K562 (cell line): ENCODE results near the gene ST6GALNAC2. TPM values are rescaled to one million over a fixed set of nuclear protein-coding genes. Genes with fewer than 3 reads are reported as not detected.

Source experiments
- AFF1 ChIP-seq, 2 experiments: fragments of 450-650 bp; IDR thresholded peaks; 2 replicates each; pipeline ENCODE4 v1.6.1; 2018; ENCODE audit warnings: mild to moderate bottlenecking in 2 of 2, low read depth in 1 of 2; ENCODE audit not compliant: partially characterized antibody in 2 of 2
- CBX3 ChIP-seq, 2 experiments: IDR thresholded peaks; 1 replicate in 1 of 2; 2 replicates in 1 of 2; pipeline ENCODE4 v1.6.1; 2012; ENCODE audit warnings: inconsistent platforms in 2 of 2, low read length in 2 of 2, borderline replicate concordance in 1 of 2, control low read depth in 1 of 2
- CTCF ChIP-seq, 3 experiments: IDR thresholded peaks in 2 of 3; conservative IDR thresholded peaks in 1 of 3; 2 replicates each; pipeline ENCODE4 v1.5.1; 2011 to 2012; ENCODE audit warnings: low read length in 3 of 3, mild to moderate bottlenecking in 3 of 3, control low read depth in 2 of 3, improper control_type of control experiment in 1 of 3, inconsistent platforms in 1 of 3, low read depth in 1 of 3, mixed read lengths in 1 of 3, moderate library complexity in 1 of 3; ENCODE audit not compliant: insufficient read depth in 2 of 3
- EP300 ChIP-seq: IDR thresholded peaks from 2 replicates; pipeline ENCODE4 v1.6.1; 2012; ENCODE audit warnings: low read length, improper control_type of control experiment
- ESRRA ChIP-seq: fragments of 450-650 bp; IDR thresholded peaks from 2 replicates; pipeline ENCODE4 v1.6.1; 2014; ENCODE audit warnings: low read depth, mild to moderate bottlenecking, moderate library complexity, borderline replicate concordance
- GTF2F1 ChIP-seq: IDR thresholded peaks from 2 replicates; pipeline ENCODE4 v1.6.1; 2011; ENCODE audit warnings: low read depth, low read length, improper control_type of control experiment
- KDM4B ChIP-seq, 2 experiments: fragments of 450-650 bp in 1 of 2; sonication (generic) in 1 of 2; IDR thresholded peaks; 2 replicates each; pipeline ENCODE4 v1.6.1; 2016 to 2017; ENCODE audit warnings: borderline replicate concordance in 2 of 2, antibody characterized with exemption in 1 of 2, low read depth in 1 of 2, mild to moderate bottlenecking in 1 of 2
- KLF13 ChIP-seq: fragments of 450-650 bp; IDR thresholded peaks from 2 replicates; pipeline ENCODE4 v1.6.1; 2016; ENCODE audit warnings: missing genetic modification characterization, low read depth, mild to moderate bottlenecking, missing compliant biosample characterization, moderate library complexity, borderline replicate concordance
- MAX ChIP-seq: sonication (generic); formaldehyde crosslinking; IDR thresholded peaks from 2 replicates; pipeline ENCODE4 v1.9.0; 2022; ENCODE audit warnings: mild to moderate bottlenecking, missing genetic modification reagents
- OTX1 ChIP-seq: fragments of 450-650 bp; formaldehyde crosslinking; IDR thresholded peaks from 2 replicates; pipeline ENCODE4 v1.4.0; 2022; ENCODE audit warnings: mild to moderate bottlenecking
- POLR2A ChIP-seq: fragments of 450-650 bp; conservative IDR thresholded peaks from 2 replicates; pipeline ENCODE4 v1.6.1; 2016
- RB1 ChIP-seq: fragments of 450-650 bp; IDR thresholded peaks from 2 replicates; pipeline ENCODE4 v1.6.1; 2017; ENCODE audit warnings: low read depth, mild to moderate bottlenecking
- TBP ChIP-seq: optimal IDR thresholded peaks from 2 replicates; pipeline ENCODE3; 2011; ENCODE audit warnings: low read depth, low read length, improper control_type of control experiment
- TEAD1 ChIP-seq, 2 experiments: fragments of 450-650 bp in 1 of 2; sonication (generic) in 1 of 2; formaldehyde crosslinking; IDR thresholded peaks; 2 replicates each; pipeline versions ENCODE4 v1.4.0 to v1.8.0; 2020 to 2022; ENCODE audit warnings: mild to moderate bottlenecking in 2 of 2, missing genetic modification reagents in 1 of 2
- ZBTB43 ChIP-seq: sonication (generic); formaldehyde crosslinking; IDR thresholded peaks from 2 replicates; pipeline ENCODE4 v1.8.0; 2023; ENCODE audit warnings: mild to moderate bottlenecking, missing genetic modification reagents
- ZNF165 ChIP-seq: fragments of 250-450 bp; sonication (Bioruptor Pico); IDR thresholded peaks from 2 replicates; pipeline ENCODE4 v1.4.0; 2020; ENCODE audit warnings: borderline replicate concordance
- ZNF354B ChIP-seq: fragments of 250-450 bp; sonication (Bioruptor Pico); IDR thresholded peaks from 2 replicates; pipeline ENCODE4 v1.4.0; 2020
- ZNF511 ChIP-seq: sonication (generic); formaldehyde crosslinking; IDR thresholded peaks from 2 replicates; pipeline ENCODE4 v1.8.0; 2022; ENCODE audit warnings: mild to moderate bottlenecking, missing genetic modification reagents
- ZNF561 ChIP-seq: fragments of 450-650 bp; formaldehyde crosslinking; conservative IDR thresholded peaks from 2 replicates; pipeline ENCODE4 v1.4.0; 2020; ENCODE audit warnings: mild to moderate bottlenecking, moderate library complexity
- polyA plus RNA-seq, 8 experiments: library from polyadenylated mRNA; depleted of rRNA in 4 of 8; stranded (reverse) in 5 of 8; unstranded in 3 of 8; fragments of >200 nt; fragmentation: Nextera tagmentation in 2 of 8; fragmentation: Illumina TruSeq in 1 of 8; extraction: Ambion mirVana in 2 of 8; extraction: Trizol in 1 of 8; gene quantifications; 2 replicates each; pipeline versions ENCODE4 v1.2.1 to v1.2.3, GENCODE V29; 2011 to 2014; ENCODE audit warnings: inconsistent platforms in 1 of 8, missing spikeins in 1 of 8
- total RNA-seq, 7 experiments: library from RNA; depleted of rRNA in 6 of 7; stranded (reverse); fragments of >200 nt in 6 of 7; fragmentation: Illumina TruSeq in 2 of 7; extraction: Trizol in 2 of 7; gene quantifications; 2 replicates each; pipeline versions ENCODE4 v1.2.1 to v1.2.3, GENCODE V29; 2011 to 2021; ENCODE audit warnings: low replicate concordance in 1 of 7

Gene ST6GALNAC2
- total and polyA plus RNA-seq, 9 of the 15 experiments (the other 6 are each of a cell fraction or from before 2014, with no cell fraction given), result 0.18 TPM; not detected in 8

- TF ChIP-seq AFF1 (IDR thresholded peaks at IDR 0.05; ENCODE audit: low read depth in 1 of 2, partially characterized antibody in 2 of 2), result peak in 1 of 2 experiments; percentile 82
- TF ChIP-seq KDM4B (IDR thresholded peaks at IDR 0.05; ENCODE audit: borderline replicate concordance in 2 of 2, low read depth in 1 of 2), result no peak
- TF ChIP-seq ZNF561 (CRISPR knock-in tag), result 0 out of 2 replicates have a peak, but pooled peaks have one; percentile 8
- TF ChIP-seq EP300, result no peak; the same call in 1 of the 2 replicates
- peak; percentile 61 for TF ChIP-seq RB1
- TF ChIP-seq TBP, result peak; percentile 98
- TF ChIP-seq TEAD1 (CRISPR knock-in tag; IDR thresholded peaks at IDR 0.05), result peak; percentile 3 to 63; a peak in 1 of 4 replicates
- TF ChIP-seq KLF13 (tag), result peak; percentile 62; the same call in 1 of the 2 replicates
- peak; percentile 41; the same call in 1 of the 2 replicates for TF ChIP-seq ZNF511 (CRISPR knock-in tag)
- peak; percentile 74 to 84 (median 75) for TF ChIP-seq CTCF (IDR thresholded peaks at IDR 0.05 in 2 of 3, conservative IDR thresholded peaks at IDR 0.05 in 1 of 3; ENCODE audit: insufficient read depth in 2 of 3, low read depth in 1 of 3, low read length in 3 of 3)
- peak; percentile 88; the same call in 1 of the 2 replicates for TF ChIP-seq GTF2F1
- TF ChIP-seq ESRRA, result peak; percentile 82
- peak; percentile 99 for TF ChIP-seq POLR2A
- TF ChIP-seq CBX3 (IDR thresholded peaks at IDR 0.05; ENCODE audit: borderline replicate concordance in 1 of 2, low read length in 2 of 2), result peak in 1 of 2 experiments; percentile 74; a peak in 2 of 3 replicates
- TF ChIP-seq OTX1 (CRISPR knock-in tag), result peak; percentile 57; the same call in 1 of the 2 replicates
- peak; percentile 96 for TF ChIP-seq MAX (CRISPR knock-in tag)
- TF ChIP-seq ZBTB43 (CRISPR knock-in tag), result 0 out of 2 replicates have a peak, but pooled peaks have one; percentile 1
- TF ChIP-seq ZNF354B (CRISPR knock-in tag), result no peak
- TF ChIP-seq ZNF165 (CRISPR knock-in tag), result no peak
Measured at GRCh38 chr17:76557368-76558197, 28.1 kb downstream of the ST6GALNAC2 start (continued).
